HPDE6-E6E7 (cell line): Measurements from ENCODE around the gene ATAD3B.
"Not testable (repeated sequence)": the region's sequence is repeated elsewhere in the genome, so short reads cannot be mapped to it uniquely, and the experiment has no call there.

Experiments used
- DNase-seq: peaks from one replicate; pipeline ENCODE4 v3.0.0; 2011; ENCODE audit warnings: missing footprints; ENCODE audit errors: extremely low spot score

Gene ATAD3B

GRCh38 chr1:1452365-1452739, 19.2 kb upstream of the ATAD3B start:
- not testable (repeated sequence) for DNase-seq

- no peak for DNase-seq
These were observed 18.7 kb upstream of the ATAD3B start for GRCh38 chr1:1452882-1453281.

GRCh38 chr1:1454286-1455056, 17.1 kb upstream of the ATAD3B start:
- DNase-seq: not testable (repeated sequence)

- no peak for DNase-seq
These were observed 16.1 kb upstream of the ATAD3B start for GRCh38 chr1:1455366-1455884.

GRCh38 chr1:1455934-1456333, 15.6 kb upstream of the ATAD3B start:
- DNase-seq: not testable (repeated sequence)

GRCh38 chr1:1456683-1457255, 14.8 kb upstream of the ATAD3B start:
- DNase-seq: not testable (repeated sequence)

- DNase-seq: not testable (repeated sequence)
These were observed 12.4 kb upstream of the ATAD3B start for GRCh38 chr1:1459156-1459555.

- not testable (repeated sequence) for DNase-seq
These were observed 11.9 kb upstream of the ATAD3B start for GRCh38 chr1:1459711-1460110.

- no peak for DNase-seq
These were observed 10.9 kb upstream of the ATAD3B start for GRCh38 chr1:1460540-1461130.

- DNase-seq: no peak
These were observed 9.7 kb upstream of the ATAD3B start for GRCh38 chr1:1461721-1462317.

GRCh38 chr1:1462318-1462966, 9.1 kb upstream of the ATAD3B start:
- DNase-seq: peak; percentile 64

- DNase-seq: no peak
These were observed 8.3 kb upstream of the ATAD3B start for GRCh38 chr1:1463312-1463711.

- DNase-seq: not testable (repeated sequence)
These were observed 3.2 kb upstream of the ATAD3B start for GRCh38 chr1:1468196-1468985.

- DNase-seq: no peak
These were observed 758 bp upstream of the ATAD3B start for GRCh38 chr1:1470626-1471388.

GRCh38 chr1:1472053-1472876, 700 bp downstream of the ATAD3B start:
- DNase-seq: not testable (repeated sequence)

GRCh38 chr1:1476011-1476410, 4.4 kb downstream of the ATAD3B start:
- not testable (repeated sequence) for DNase-seq

GRCh38 chr1:1477206-1477605, 5.6 kb downstream of the ATAD3B start:
- DNase-seq: no peak

- no peak for DNase-seq
These were observed 8.3 kb downstream of the ATAD3B start for GRCh38 chr1:1479547-1480487.
